Measurements from ENCODE around the gene PRPF38B. TPM values are rescaled to one million over a fixed set of nuclear protein-coding genes. Genes with fewer than 3 reads are reported as not detected.
"Not testable (repeated sequence)": the region's sequence is repeated elsewhere in the genome, so short reads cannot be mapped to it uniquely, and the experiment has no call there.

PRPF38B gene
- total RNA-seq, 3 donors from 2014 or later: 32.8 to 38.3 (median 38.2) TPM

- ATAC-seq: no peak
Measured at GRCh38 chr1:108670131-108670773, 21.9 kb upstream of the PRPF38B start.

DNA sequence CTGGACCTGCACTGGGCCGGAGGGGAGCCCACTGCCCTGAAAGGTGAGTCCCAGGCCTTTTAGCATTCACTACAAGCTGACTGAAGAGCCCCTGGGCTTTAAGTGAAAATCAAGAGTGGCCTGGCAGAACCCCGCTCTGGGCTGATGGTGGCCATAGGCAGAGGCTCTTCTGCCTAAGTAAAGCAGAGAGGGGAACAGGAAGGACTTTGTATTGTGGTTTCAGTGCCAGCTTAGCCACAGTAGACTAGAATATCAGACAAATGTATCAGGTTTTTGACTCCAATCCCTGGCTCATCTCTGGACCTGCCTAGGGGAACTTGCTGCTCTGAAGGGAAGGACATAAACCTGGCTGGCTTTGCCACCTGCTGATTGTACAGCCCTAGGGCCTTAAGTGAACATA, 21.0 kb upstream of the PRPF38B start:
- no peaks in the 10 kb centered on the region for H3K36me3 ChIP-seq (ENCODE audit: low read depth)
- DNase-seq (no peak), ATAC-seq (no peak)
- H3K4me3 ChIP-seq: no peak overlapping the region
- no peaks in the 10 kb centered on the region for H3K9me3 ChIP-seq
- TF ChIP-seq CTCF (IDR thresholded peaks at IDR 0.05): no peak
- H3K4me1 ChIP-seq (ENCODE audit: low read depth): no peaks in the 10 kb centered on the region
- intact Hi-C loops (cut with DNase I, micrococcal nuclease): no loop called here

More at GRCh38 chr1:108670131-108670773, 21.9 kb upstream of the PRPF38B start:
- peak in 1 of 3 donors; percentile 21 for DNase-seq
- TF ChIP-seq CTCF (IDR thresholded peaks at IDR 0.05): no peak
- Histone ChIP-seq H3K9me3 (no peaks in the 10 kb centered on the region), H3K4me3 (no peak overlapping the region), H3K4me1 (ENCODE audit: low read depth) (no peaks in the 10 kb centered on the region), H3K36me3 (ENCODE audit: low read depth) (no peaks in the 10 kb centered on the region)
- intact Hi-C loops (cut with DNase I, micrococcal nuclease): no loop called here

DNA sequence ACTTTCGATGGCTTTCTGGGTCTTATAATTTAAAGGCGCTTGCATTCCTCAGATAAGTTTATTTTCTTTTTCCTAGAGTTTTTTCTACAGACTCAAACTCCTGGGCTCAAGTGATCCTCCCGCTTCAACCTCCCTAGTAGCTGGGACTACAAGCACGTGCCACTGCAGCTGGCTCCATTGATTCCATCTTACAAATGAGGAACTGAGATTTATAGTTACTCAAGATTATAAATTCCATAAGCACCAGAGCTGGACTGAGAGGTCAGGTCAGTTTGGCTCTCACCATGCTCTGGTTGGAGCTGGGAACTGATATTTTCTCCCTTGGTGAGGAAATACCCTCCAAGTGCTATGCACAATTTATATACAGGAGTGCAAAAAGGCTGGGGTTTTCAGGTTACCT, 13.4 kb upstream of the PRPF38B start:
- H3K36me3 ChIP-seq (ENCODE audit: low read depth): no peaks in the 10 kb centered on the region
- no peak for TF ChIP-seq CTCF (IDR thresholded peaks at IDR 0.05)
- DNase-seq (no peak), ATAC-seq (peak; percentile 24)
- H3K4me1 ChIP-seq (ENCODE audit: low read depth): no peaks in the 10 kb centered on the region
- H3K9me3 ChIP-seq: no peaks in the 10 kb centered on the region
- no peak overlapping the region for H3K4me3 ChIP-seq
- intact Hi-C loops (cut with DNase I, micrococcal nuclease): no loop called here

DNA sequence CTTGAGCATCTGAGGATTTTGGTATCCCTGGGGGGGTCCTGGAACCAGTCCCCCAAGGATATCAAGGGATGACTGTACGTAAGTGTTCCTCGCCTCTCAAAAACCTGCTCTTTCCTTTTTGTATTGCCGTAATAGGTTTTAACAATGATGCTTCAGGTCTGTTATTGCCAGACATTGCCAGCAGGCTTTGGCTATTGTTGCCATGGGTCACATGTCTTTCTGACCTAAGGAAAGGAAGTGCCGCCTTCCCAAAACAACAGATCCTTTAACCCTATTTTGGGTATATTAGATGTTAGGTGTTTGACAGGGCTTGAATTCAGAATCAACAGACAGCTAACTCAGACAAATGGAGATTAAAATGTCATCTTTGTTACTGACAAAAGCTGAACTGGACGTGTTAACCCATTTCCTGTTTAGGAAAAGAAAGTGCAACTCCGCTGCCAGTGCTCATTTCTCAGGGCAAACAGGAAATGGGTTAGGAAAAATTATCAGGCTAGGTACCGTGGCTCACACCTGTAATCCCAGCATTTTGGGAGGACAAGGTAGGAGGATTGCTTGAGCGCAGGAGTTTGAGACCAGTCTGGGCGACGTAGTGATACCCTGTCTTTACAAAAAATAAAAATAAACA, 12.4 kb upstream of the PRPF38B start:
- DNase-seq (no peak), ATAC-seq (no peak)
- H3K4me1 ChIP-seq (ENCODE audit: low read depth): no peaks in the 10 kb centered on the region
- intact Hi-C loops (cut with DNase I, micrococcal nuclease): no loop called here
- TF ChIP-seq CTCF (IDR thresholded peaks at IDR 0.05): no peak
- no peak overlapping the region for H3K4me3 ChIP-seq
- H3K9me3 ChIP-seq: no peaks in the 10 kb centered on the region
- H3K36me3 ChIP-seq (ENCODE audit: low read depth): no peaks in the 10 kb centered on the region

DNA sequence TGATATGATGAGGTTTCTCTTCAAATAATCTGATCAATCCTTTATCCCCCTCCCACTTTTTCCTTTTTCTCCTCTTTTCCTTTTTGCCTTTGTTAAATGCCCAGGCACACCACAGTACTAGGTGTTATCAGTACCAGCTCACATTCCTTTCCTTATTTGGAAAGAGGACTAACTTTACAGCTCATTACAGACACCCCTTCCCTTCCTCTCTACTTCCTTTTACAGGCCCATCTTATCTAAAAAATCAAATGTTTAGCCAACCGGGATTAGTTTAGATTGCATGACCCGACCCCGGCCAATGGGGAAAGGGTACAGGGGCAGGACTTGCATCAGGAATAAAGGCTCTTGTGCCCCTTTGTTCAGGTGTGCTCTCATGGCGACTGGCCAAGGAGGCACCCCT, 10.4 kb upstream of the PRPF38B start:
- H3K9me3 ChIP-seq; intact Hi-C loops (cut with DNase I, micrococcal nuclease); H3K4me1 ChIP-seq (ENCODE audit: low read depth); ATAC-seq; H3K4me3 ChIP-seq; H3K36me3 ChIP-seq (ENCODE audit: low read depth); DNase-seq: not testable (repeated sequence)

DNA sequence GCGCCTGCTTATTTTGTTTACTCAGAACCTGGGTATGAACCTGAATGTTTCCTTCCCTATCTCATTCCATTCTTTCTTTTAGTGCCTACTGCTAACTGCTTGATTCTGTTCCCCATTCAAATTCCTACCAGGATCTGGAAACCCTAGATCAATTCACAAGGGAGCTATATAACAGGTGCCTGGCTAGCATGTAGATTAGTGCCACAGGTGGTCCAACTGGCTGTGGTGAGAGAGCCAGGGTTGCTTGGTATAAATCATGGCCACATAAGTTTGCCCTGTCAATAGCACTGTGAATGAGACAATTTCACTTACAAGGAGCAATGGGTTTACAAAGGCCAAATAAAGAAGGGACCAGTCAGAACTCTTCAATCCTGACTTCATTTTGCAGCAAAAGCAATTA, 6.6 kb upstream of the PRPF38B start:
- TF ChIP-seq CTCF (IDR thresholded peaks at IDR 0.05): no peak
- no peaks in the 10 kb centered on the region for H3K36me3 ChIP-seq (ENCODE audit: low read depth)
- H3K9me3 ChIP-seq: no peaks in the 10 kb centered on the region
- ATAC-seq (no peak), DNase-seq (no peak)
- intact Hi-C loops (cut with DNase I, micrococcal nuclease): no loop called here
- H3K4me3 ChIP-seq: no peak overlapping the region
- no peaks in the 10 kb centered on the region for H3K4me1 ChIP-seq (ENCODE audit: low read depth)
